Fibroblast of skin of abdomen (primary cell): ENCODE results near the gene RREB1.
A peak's percentile ranks its signal among the peaks of the same experiment; 100 is the strongest.

ENCODE experiments used
- DNase-seq: peaks from one replicate; pipeline ENCODE4 v3.0.0-alpha.2; 2013

Gene RREB1

DNA sequence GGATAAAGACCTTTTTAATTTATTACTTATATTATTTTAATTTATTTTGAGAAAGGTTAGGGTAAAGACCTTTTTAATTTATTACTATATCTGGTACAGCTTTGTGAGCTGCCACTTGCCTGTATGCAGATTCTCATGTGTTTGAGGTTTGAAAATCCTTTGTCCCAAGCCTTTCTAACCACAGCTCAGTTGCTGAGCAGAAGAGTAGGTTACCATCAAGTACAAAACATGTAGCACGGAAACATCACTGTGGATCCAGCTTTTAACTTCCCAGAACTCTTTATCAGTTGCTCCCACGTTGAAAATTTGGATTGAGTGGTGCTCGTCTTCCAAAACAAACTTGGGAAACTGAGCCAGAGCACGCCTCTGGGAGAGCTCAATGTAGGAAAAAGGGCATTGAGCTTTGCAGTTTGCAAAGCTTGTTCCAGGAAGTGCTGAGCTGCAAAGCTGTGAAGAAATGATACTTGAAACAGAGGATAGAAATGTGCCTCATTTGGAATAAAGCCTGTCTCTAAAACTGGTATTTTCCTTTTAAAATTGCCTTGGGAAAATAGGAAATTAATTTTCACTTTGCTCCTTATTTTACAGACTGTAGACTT lies 89.0 kb downstream of the RREB1 start:
- no peak for DNase-seq

- no peak for DNase-seq
Measured at GRCh38 chr6:7197747-7198146, 90.0 kb downstream of the RREB1 start.

GRCh38 chr6:7198833-7199800 lies 91.4 kb downstream of the RREB1 start:
- DNase-seq = no peak

- DNase-seq = no peak
Measured at GRCh38 chr6:7200598-7201443, 93.1 kb downstream of the RREB1 start.

DNA sequence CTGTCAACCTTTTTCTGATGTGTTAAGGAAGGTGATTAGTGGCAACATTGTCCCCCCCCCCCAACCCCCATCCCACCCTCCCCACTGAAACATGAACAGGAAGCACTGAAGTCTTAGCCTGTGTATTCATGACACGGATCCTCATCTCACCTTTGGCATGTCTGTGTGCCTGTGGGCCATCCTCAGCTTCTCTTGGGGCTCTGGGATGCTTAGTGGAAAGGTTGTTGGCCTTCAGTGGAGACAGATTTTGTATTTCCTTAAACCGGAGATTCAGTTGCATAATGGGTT lies 93.6 kb downstream of the RREB1 start:
- no peak for DNase-seq

- DNase-seq = no peak
Measured at GRCh38 chr6:7201732-7202541, 94.2 kb downstream of the RREB1 start.

DNA sequence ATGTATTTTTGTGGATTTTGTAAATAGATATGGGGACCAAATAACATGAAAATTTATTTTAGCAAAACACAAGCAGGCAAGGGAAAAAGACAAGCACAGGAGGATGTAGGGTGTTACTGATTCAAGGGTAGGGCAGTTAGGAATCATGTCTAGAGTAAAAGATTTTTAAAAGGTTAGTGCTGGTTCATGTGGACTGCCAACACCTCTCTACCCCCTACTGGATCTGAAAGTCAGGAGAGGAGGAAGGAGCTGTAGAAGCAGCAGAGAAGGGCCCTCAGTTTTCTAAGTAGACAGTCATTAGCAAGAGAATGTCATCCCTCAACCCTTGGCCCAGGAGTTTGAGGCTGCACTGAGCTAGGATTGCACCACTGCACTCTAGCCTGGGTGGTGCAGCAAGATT lies 95.2 kb downstream of the RREB1 start:
- no peak for DNase-seq

GRCh38 chr6:7203939-7204338 lies 96.2 kb downstream of the RREB1 start:
- no peak for DNase-seq

DNA sequence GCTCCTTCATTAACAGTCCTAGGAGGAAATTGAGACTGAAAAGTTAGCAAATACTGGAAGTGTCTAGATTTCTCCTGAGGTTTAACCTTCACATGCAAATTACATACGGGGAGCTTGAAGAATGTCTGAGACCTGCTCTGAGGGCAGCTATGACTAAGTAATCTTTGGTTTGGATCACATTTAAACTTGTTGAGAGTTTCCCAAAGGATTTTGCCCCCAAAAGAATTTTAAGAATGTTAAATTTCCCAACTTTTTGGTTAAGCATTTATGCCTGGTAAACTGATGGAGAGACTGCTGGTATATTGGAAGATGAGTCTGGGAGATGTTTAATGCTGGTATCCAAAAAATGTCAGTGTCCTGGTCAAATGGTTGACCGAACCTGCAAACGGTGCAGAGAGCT lies 97.0 kb downstream of the RREB1 start:
- DNase-seq = peak; percentile 65

DNA sequence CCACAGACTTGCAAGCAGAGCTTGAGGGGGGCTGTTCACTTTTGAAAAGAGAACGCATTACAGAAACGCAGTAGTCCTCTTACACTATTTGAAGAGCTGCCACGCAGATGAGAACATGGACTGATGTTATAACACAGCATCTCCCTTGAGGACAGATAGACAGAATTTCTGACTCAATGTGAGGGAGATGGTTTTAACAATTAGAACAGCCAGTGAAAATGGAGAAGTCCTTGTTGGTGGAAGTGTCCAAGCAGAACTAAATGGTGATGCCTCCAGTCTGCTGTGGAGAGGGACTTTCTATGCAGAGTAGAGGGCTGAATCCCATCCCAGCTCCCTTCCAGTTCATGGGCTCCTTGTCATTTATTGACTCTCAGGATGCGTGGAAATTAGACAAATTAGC lies 100.0 kb downstream of the RREB1 start:
- DNase-seq = no peak

DNA sequence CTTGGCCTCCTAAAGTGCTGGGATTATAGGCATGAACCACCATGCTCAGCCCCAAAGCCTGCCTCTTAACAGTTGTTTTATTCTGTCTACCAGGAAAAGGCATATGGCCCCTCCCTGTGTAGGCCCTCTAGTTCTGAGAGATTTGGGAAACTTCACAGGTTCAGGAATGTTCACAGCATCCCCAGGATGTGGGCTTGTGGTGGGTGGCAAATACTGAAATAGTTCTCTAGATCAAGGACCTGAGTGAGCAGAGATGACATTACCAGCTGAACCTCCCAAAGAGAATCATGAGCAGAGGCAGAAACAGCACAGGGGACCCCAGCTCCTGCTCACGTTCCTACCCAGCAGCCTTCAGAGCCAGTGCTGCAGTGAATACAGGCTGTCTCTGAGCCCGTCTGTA lies 105.7 kb downstream of the RREB1 start:
- DNase-seq = no peak

- peak; percentile 29 for DNase-seq
Measured at GRCh38 chr6:7214468-7214867, 106.7 kb downstream of the RREB1 start.

GRCh38 chr6:7215131-7215530 lies 107.4 kb downstream of the RREB1 start:
- no peak for DNase-seq

- no peak for DNase-seq
Measured at GRCh38 chr6:7215798-7216231, 108.1 kb downstream of the RREB1 start.

- DNase-seq = no peak
Measured at GRCh38 chr6:7216941-7217621, 109.3 kb downstream of the RREB1 start.

GRCh38 chr6:7218406-7218988 lies 110.7 kb downstream of the RREB1 start:
- DNase-seq = no peak

- DNase-seq = no peak
Measured at GRCh38 chr6:7219310-7219709, 111.5 kb downstream of the RREB1 start.

DNA sequence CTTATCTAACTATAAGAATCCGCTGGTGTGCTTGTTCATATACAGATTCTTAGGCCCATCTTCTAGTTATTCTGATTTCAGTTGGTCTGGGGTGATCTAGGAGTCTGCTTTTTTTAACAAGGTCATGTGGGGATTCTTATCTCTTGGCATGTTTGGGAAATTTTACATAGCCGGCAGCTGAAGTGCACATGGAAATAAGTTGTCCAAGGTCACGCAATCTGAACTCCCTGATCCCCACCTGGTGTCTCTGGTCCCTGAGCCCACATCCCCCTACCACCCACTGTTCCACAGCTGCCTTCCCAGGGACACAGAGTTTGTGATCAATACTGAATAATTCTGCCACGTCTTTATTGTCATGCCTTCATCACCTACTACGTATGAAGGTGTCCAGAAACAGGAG lies 114.4 kb downstream of the RREB1 start:
- no peak for DNase-seq

GRCh38 chr6:7224731-7225130 lies 117.0 kb downstream of the RREB1 start:
- no peak for DNase-seq

GRCh38 chr6:7228662-7229375 lies 121.1 kb downstream of the RREB1 start:
- DNase-seq = no peak
